AG09319 (cell line): Measurements from ENCODE around the gene TMEM87B.

Source experiments
- DNase-seq: peaks from one replicate; pipeline ENCODE4 v3.0.0-alpha.2; 2010; ENCODE audit warnings: low read depth; ENCODE audit errors: extremely low read depth
- TF ChIP-seq, protein P1 (sequence below): IDR thresholded peaks from 2 replicates; pipeline ENCODE4 v1.5.1; 2011; ENCODE audit warnings: low read depth, mild to moderate bottlenecking, inconsistent platforms, low read length, moderate library complexity

Gene TMEM87B

DNA sequence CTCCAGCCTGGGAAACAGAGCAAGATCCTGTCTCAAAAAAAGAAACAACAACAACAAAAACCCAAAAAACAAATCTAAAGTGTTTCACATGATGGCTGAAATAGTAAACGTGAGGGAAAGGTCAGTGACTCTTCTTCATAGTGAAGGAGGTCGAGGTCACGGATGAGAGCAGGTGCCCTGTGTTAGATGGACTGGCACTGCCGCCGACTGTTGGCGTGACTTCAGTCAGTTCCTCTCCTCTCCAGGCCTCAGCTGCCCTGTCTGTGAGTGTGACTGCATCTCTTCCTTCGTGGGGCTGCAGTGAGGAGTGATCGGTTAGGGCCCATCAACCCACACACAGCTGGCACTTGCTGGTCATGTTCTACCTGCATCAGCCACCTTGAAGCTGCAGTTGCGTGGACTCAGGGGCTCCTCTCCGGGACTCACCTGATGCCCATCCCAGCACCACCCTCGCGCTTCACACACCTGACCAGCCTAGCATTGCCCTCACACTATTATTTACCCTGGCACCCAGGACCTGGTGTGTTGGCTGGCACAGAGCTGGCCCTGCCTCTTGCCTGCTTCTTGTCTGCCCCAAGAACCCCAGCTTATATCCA is 30.1 kb upstream of the TMEM87B start:
- TF ChIP-seq, protein P1, sequence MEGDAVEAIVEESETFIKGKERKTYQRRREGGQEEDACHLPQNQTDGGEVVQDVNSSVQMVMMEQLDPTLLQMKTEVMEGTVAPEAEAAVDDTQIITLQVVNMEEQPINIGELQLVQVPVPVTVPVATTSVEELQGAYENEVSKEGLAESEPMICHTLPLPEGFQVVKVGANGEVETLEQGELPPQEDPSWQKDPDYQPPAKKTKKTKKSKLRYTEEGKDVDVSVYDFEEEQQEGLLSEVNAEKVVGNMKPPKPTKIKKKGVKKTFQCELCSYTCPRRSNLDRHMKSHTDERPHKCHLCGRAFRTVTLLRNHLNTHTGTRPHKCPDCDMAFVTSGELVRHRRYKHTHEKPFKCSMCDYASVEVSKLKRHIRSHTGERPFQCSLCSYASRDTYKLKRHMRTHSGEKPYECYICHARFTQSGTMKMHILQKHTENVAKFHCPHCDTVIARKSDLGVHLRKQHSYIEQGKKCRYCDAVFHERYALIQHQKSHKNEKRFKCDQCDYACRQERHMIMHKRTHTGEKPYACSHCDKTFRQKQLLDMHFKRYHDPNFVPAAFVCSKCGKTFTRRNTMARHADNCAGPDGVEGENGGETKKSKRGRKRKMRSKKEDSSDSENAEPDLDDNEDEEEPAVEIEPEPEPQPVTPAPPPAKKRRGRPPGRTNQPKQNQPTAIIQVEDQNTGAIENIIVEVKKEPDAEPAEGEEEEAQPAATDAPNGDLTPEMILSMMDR = no peak
- DNase-seq = no peak

GRCh38 chr2:112026509-112026908 is 28.6 kb upstream of the TMEM87B start:
- DNase-seq = no peak
- TF ChIP-seq, protein P1 = no peak

DNA sequence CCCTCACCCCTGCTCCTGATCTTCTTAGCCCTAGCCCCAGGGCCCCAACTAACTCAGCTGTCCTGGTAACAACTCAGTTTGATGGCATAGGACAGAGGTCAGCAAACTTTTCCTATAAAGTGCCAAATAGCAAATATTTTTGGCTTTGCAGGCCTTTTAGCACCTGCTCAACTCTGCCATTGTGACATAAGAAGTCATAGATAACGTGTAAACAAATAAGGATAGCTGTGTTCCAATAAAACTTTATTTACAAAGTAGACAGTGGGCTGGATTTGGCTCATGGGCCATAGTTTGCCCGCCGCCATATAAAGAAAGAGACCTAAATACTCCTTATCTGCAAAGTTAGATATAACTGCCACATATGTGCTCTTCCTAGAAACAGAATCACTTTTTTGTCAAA is 27.3 kb upstream of the TMEM87B start:
- no peak for DNase-seq
- TF ChIP-seq, protein P1 = no peak

GRCh38 chr2:112029164-112029563 is 25.9 kb upstream of the TMEM87B start:
- no peak for DNase-seq
- TF ChIP-seq, protein P1 = no peak

DNA sequence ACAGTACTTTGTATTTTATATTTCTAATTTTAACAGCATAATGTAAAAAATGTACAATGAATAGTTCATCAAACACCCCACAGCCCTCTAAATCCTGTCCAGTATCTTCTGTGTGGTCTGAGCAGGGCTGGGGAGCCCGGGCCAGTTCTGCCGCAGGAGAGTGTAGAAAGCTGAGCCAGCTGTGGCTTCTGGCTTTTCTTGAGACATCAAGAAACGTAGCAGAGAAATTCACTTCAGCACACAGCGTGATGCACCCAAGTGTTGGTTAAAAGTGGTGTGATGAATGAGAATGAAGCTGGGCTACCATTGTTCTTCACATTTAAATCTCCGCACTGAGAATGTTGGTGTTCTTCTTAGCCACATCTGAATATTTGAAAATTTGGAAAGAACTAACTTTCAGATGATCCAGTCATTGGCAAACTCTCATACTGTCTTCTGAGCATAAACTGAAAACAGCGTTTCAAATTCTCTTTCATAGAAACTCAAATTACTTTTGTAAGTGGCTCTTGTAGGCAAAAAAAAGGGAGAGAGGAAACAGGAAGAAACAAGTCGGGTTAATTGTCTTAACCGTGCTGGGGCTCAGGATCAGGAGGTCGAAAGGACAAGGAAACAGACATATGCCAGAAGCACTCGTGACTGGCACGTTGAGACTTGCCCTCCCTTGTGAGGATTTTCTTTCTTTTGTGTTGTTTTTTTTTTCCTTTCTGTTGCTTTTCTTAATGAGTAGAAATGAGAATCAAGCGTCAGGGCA is 23.4 kb upstream of the TMEM87B start:
- TF ChIP-seq, protein P1 = no peak
- DNase-seq = no peak

DNA sequence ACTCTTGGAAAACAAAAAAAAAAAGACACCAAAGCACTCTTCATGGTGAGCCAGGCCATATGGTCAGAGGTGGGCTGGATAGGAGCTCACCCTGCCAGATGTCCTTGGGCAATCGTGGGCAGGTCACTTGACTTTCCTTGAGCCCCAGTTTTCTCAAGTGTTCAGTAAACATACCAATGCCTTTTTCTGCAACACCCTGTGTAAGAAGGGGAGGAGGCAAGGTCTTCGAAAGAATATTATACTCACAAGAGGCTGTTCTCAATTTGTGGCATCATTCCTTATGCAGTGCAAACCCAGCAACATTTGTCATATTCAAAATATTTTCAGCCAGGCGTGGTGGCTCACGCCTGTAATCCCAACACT is 22.9 kb upstream of the TMEM87B start:
- no peak for DNase-seq
- TF ChIP-seq, protein P1 = no peak

GRCh38 chr2:112032689-112033465 is 22.2 kb upstream of the TMEM87B start:
- no peak for DNase-seq
- TF ChIP-seq, protein P1 = no peak; the same call in none of the 2 replicates
